ENCODE data around the gene KNDC1.
"Not testable (repeated sequence)": the region's sequence is repeated elsewhere in the genome, so short reads cannot be mapped to it uniquely, and the experiment has no call there.

The KNDC1 gene

DNA sequence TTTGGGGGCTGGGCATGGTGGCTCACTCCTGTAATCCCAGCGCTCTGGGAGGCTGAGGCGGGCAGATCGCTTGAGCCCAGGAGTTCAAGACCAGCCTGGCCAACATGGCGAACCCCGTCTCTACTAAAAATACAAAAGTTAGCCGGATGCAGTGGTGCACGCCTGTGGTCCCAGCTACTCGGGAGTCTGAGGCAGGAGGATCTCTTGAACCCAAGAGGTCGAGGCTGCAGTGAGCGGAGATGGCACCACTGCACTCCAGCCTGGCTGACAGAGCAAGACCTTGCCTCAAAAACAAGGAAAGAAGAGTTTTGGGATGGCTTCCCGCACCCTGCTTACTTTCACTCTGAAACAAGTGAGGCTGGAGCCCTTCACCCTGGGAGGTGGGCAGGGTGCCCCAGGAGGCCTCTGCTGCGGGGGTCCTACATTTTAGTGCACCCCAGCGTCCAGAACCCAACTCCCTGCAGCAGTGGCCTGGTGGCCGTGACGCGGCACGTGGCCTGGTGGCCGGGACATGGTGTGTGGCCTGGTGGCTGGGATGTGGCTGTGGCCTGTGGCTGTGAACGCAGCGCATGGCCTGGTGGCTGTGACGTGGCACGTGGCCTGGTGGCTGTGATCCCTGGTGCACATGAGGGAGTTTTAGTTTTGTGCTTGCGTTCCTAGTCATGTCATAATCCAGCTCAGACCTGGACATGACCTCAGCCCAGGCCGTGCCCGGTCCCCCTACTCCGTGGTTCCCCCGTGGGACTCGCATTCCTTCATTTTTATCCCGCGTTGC is 9.3 kb downstream of the KNDC1 start:
- no peak overlapping the region for H3K4me3 ChIP-seq (ENCODE audit: low read depth, low read length)
- TF ChIP-seq, protein P1, sequence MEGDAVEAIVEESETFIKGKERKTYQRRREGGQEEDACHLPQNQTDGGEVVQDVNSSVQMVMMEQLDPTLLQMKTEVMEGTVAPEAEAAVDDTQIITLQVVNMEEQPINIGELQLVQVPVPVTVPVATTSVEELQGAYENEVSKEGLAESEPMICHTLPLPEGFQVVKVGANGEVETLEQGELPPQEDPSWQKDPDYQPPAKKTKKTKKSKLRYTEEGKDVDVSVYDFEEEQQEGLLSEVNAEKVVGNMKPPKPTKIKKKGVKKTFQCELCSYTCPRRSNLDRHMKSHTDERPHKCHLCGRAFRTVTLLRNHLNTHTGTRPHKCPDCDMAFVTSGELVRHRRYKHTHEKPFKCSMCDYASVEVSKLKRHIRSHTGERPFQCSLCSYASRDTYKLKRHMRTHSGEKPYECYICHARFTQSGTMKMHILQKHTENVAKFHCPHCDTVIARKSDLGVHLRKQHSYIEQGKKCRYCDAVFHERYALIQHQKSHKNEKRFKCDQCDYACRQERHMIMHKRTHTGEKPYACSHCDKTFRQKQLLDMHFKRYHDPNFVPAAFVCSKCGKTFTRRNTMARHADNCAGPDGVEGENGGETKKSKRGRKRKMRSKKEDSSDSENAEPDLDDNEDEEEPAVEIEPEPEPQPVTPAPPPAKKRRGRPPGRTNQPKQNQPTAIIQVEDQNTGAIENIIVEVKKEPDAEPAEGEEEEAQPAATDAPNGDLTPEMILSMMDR (IDR thresholded peaks at IDR 0.05; ENCODE audit: borderline replicate concordance, insufficient read depth, low read depth, low read length), result no peak

DNA sequence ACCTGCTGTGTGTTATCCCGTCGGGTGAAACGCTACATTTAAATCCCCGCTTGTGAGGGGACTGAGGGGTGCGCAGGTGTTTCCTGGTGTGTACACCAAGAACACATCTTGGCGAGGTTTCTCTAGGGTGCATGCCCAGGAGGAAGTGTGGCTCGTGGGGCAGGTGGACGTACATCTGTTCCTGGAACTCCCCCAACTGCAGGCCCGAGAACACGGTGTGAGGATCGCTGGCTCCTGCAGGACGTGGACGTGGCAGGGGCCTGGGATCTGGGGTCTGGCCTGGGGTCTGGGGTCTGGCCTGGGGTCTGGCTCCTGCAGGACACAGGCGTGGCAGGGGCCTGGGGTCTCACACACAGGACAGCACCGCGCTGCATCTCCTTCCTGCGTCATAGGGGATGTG is 10.1 kb downstream of the KNDC1 start:
- H3K4me3 ChIP-seq (ENCODE audit: low read depth, low read length), result no peak overlapping the region
- TF ChIP-seq, protein P1 (IDR thresholded peaks at IDR 0.05; ENCODE audit: borderline replicate concordance, insufficient read depth, low read depth, low read length), result no peak

DNA sequence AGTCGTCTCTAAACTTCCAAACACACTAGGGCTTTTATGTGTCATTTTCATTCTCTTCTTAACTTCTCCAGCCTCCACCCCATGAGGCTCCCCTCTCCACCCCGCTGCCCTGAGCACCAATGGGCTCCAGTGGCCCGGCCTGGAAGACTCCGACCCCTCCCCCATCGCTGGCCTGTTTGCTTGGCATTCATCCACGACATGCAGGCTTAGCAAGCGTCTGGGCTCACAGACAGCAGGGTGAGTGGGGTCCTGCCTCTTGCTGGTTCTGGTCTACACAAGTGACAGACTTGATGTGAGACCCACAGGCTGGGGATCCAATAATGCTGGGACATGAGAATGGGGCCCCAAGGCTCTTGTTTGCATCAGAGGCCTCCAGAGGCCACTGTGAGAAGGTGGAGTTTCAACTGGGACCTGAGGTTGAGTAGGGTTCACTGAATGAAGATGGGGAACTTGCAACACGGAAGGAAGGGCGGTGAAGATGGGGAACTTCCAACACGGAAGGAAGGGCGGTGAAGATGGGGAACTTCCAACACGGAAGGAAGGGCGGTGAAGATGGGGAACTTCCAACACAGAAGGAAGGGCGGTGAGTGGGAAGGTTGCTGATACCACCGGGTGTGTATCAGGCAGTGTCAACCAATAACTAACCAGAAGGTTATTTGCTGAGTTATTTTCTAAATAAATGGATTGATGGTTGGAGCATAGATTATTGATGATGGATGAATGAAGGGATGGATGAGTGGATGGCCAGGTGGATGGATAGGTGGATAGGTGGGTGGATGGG is 14.0 kb downstream of the KNDC1 start:
- TF ChIP-seq, protein P1 (IDR thresholded peaks at IDR 0.05; ENCODE audit: borderline replicate concordance, insufficient read depth, low read depth, low read length), result no peak

DNA sequence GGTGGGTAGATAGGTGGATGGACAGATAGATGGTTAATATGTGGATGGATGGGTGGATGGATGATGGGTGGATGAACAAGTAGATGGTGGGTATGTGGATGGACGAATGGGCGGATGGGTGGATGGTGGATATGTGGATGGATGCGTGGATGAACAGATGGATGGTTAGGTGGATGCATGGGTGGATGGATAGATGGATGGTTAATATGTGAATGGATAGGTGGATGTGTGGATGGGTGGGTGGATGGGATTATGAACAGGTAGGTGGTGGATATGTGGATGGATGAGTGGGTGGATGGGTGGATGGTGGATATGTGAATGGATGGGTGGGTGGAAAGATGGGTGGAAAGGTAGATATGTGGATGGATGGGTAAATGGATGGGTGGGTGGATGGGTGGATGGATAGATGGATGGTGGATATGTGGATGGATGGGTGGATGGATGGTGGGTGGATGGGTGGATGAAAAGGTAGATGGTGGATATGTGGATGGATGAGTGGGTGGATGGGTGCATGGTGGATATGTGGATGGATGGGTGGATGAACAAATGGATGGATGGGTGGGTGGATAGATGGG is 14.8 kb downstream of the KNDC1 start:
- H3K4me3 ChIP-seq (ENCODE audit: low read depth, low read length), result no peak overlapping the region
- TF ChIP-seq, protein P1 (IDR thresholded peaks at IDR 0.05; ENCODE audit: borderline replicate concordance, insufficient read depth, low read depth, low read length), result no peak

More for the DNA sequence above, 14.0 kb downstream of the KNDC1 start:
- H3K4me3 ChIP-seq (ENCODE audit: low read depth, low read length), result no peak overlapping the region

DNA sequence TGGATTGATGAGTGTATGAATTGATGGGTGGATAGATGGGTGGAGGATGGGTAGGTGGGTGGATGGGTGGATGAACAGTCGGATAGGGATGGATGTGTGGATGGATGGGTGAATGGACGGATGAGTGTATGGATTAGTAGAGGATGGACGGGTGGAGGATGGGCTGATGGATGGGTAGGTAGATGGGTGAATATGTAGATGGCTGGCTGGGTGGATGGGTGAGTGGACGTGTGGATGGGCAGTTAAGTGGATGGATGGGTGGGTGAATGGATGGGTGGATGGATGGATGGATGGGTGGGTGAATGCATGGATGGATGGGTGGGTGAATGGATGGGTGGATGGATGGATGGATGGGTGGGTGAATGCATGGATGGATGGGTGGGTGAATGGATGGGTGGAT is 15.6 kb downstream of the KNDC1 start:
- not testable (repeated sequence) for H3K4me3 ChIP-seq (ENCODE audit: low read depth, low read length)

DNA sequence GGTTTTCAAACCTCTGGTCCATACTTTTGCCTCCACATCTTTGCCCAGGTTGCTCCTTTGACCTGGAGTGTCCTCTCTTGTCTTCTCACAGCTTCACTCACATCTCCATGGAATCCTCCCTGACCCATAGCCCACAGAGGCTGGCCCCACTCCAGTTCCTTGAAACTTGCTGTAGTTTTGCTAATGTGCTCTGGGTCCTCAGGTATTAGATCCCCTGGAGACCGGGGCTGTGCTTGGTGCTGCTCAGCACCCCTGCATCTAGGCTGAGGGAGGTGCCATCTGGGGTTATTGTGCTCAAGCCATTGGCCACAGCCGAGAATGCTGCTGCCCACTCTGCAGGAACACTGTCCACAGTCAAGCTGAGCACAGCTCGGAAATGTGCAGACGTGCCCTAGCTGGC is 16.5 kb downstream of the KNDC1 start:
- TF ChIP-seq, protein P1 (IDR thresholded peaks at IDR 0.05; ENCODE audit: borderline replicate concordance, insufficient read depth, low read depth, low read length), result no peak
- no peak overlapping the region for H3K4me3 ChIP-seq (ENCODE audit: low read depth, low read length)

DNA sequence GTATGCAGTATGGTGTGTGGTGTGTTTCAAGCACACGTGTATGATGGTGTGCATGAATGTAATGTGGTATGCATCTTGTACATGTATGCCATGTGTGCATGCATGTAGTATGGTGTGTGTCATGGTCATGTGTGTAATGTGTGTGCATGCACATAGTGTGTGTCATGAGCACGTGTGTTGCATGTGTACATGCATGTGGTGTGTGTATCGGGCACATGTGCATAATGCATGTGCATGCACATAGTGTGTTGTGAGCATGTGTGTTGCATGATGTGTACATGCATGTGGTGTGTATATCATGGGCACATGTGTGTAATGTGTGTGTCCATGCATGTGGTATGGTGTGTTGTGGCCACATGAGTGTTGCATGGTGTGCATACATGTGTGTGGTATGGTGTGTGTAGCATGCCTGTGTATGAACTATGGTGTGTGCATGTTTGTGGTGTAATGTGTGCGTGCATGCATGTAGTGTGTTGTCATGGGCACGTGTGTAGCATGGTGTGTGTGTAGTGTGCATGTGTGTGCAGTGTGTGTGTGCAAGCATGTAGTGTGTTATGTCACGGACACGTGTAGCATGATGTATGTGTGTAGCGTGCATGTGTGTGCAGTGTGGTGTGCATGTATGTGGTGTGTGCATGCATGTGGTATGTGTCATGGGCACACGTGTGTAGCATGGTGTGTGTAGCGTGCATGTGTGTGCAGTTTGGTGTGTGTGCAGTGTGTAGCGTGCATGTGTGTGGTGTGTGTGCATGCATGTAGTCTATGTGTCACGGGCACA is 17.6 kb downstream of the KNDC1 start:
- H3K4me3 ChIP-seq (ENCODE audit: low read depth, low read length), result no peak overlapping the region
- TF ChIP-seq, protein P1 (IDR thresholded peaks at IDR 0.05; ENCODE audit: borderline replicate concordance, insufficient read depth, low read depth, low read length), result no peak

Data from GM12875 (cell line).